GM23338 (cell line): Measurements from ENCODE around the gene BMPER. TPM values are rescaled to one million over a fixed set of nuclear protein-coding genes. Genes with fewer than 3 reads are reported as not detected.

Source experiments
- CREB1 ChIP-seq: fragments of 250-450 bp; sonication (Bioruptor Pico); IDR thresholded peaks from 2 replicates; pipeline ENCODE4 v1.5.0; 2020; ENCODE audit warnings: low read depth, mild to moderate bottlenecking, moderate library complexity
- EZH2 ChIP-seq: fragments of 200-600 bp; sonication (generic); IDR thresholded peaks from one replicate; pipeline ENCODE4 v1.8.0; 2017; ENCODE audit warnings: antibody characterized with exemption, mild to moderate bottlenecking, low read depth; ENCODE audit not compliant: unreplicated experiment
- EZH2phosphoT487 ChIP-seq: fragments of 200-600 bp; sonication (generic); IDR thresholded peaks from one replicate; pipeline ENCODE4 v1.8.1; 2018; ENCODE audit warnings: antibody characterized with exemption; ENCODE audit not compliant: unreplicated experiment
- JUNB ChIP-seq: IDR thresholded peaks from one replicate; pipeline ENCODE4 v1.6.1; 2016; ENCODE audit warnings: antibody characterized with exemption; ENCODE audit not compliant: unreplicated experiment
- POLR2AphosphoS5 ChIP-seq: IDR thresholded peaks from 2 replicates; pipeline ENCODE4 v1.6.1; 2016; ENCODE audit warnings: antibody characterized with exemption, low read depth
- REST ChIP-seq: IDR thresholded peaks from one replicate; pipeline ENCODE4 v1.6.1; 2018; ENCODE audit warnings: antibody characterized with exemption; ENCODE audit not compliant: unreplicated experiment
- ZNF462 ChIP-seq: fragments of 250-450 bp; sonication (Bioruptor Pico); IDR thresholded peaks from 2 replicates; pipeline ENCODE4 v1.5.0; 2020; ENCODE audit warnings: mild to moderate bottlenecking, moderate library complexity
- polyA plus RNA-seq: library from polyadenylated mRNA; unstranded; fragments of >200 nt; fragmentation: Nextera tagmentation; extraction: Ambion mirVana; gene quantifications from 2 replicates; pipeline ENCODE4 v1.2.1, GENCODE V29; 2016
- total RNA-seq: library from RNA; depleted of rRNA; stranded (reverse); fragments of >200 nt; shearing (Covaris generic); gene quantifications from 2 replicates; pipeline ENCODE4 v1.2.3, GENCODE V29; 2014

Gene BMPER
- total and polyA plus RNA-seq, 2 experiments from 2014 or later, result 0.53 to 1.4 TPM

- TF ChIP-seq ZNF462 (CRISPR knock-in tag), result no peak
- TF ChIP-seq REST, result no peak
- TF ChIP-seq EZH2phosphoT487, result no peak
- no peak for TF ChIP-seq CREB1 (CRISPR knock-in tag)
- TF ChIP-seq EZH2, result no peak
- TF ChIP-seq JUNB, result no peak
- no peak for TF ChIP-seq POLR2AphosphoS5
Observed at GRCh38 chr7:33961948-33962347, 56.6 kb downstream of the BMPER start (continued).
